Measurements from ENCODE around the gene MAML1.
"Not testable (repeated sequence)": the region's sequence is repeated elsewhere in the genome, so short reads cannot be mapped to it uniquely, and the experiment has no call there.

The MAML1 gene

GRCh38 chr5:179734536-179735164 lies 2.0 kb downstream of the MAML1 start:
- no peak for DNase-seq

- DNase-seq: peak in 2 of 4 experiments; percentile 33 to 45
These were observed 6.1 kb downstream of the MAML1 start for GRCh38 chr5:179738742-179739141.

GRCh38 chr5:179744106-179744505 lies 11.5 kb downstream of the MAML1 start:
- DNase-seq: not testable (repeated sequence)

- no peak for DNase-seq
These were observed 14.2 kb downstream of the MAML1 start for GRCh38 chr5:179746872-179747271.

- DNase-seq: peak in 1 of 4 experiments; percentile 49
These were observed 15.2 kb downstream of the MAML1 start for GRCh38 chr5:179747811-179748210.

GRCh38 chr5:179749857-179750508 lies 17.4 kb downstream of the MAML1 start:
- DNase-seq: no peak

GRCh38 chr5:179753971-179754370 lies 21.3 kb downstream of the MAML1 start:
- DNase-seq: no peak

- no peak for DNase-seq
These were observed 22.4 kb downstream of the MAML1 start for GRCh38 chr5:179755022-179755421.

- DNase-seq: peak; percentile 48 to 83 (median 59)
These were observed 26.3 kb downstream of the MAML1 start for GRCh38 chr5:179758955-179759354.

GRCh38 chr5:179759581-179760551 lies 27.2 kb downstream of the MAML1 start:
- peak in 3 of 4 experiments; percentile 50 to 63 (median 56) for DNase-seq

- peak in 3 of 4 experiments; percentile 57 to 69 (median 60) for DNase-seq
These were observed 29.6 kb downstream of the MAML1 start for GRCh38 chr5:179762079-179762780.

- no peak for DNase-seq
These were observed 30.2 kb downstream of the MAML1 start for GRCh38 chr5:179762781-179763176.

GRCh38 chr5:179763215-179763945 lies 30.8 kb downstream of the MAML1 start:
- DNase-seq: peak; percentile 60 to 76 (median 71)

- DNase-seq: no peak
These were observed 31.4 kb downstream of the MAML1 start for GRCh38 chr5:179764056-179764455.

- DNase-seq: peak; percentile 67 to 81 (median 72)
These were observed 32.8 kb downstream of the MAML1 start for GRCh38 chr5:179765400-179765799.

- DNase-seq: peak; percentile 43 to 70 (median 52)
These were observed 33.6 kb downstream of the MAML1 start for GRCh38 chr5:179766021-179766725.

GRCh38 chr5:179766726-179767455 lies 34.3 kb downstream of the MAML1 start:
- peak in 3 of 4 experiments; percentile 38 to 54 (median 42) for DNase-seq

GRCh38 chr5:179767496-179768100 lies 35.0 kb downstream of the MAML1 start:
- peak in 2 of 4 experiments; percentile 43 to 50 for DNase-seq

- DNase-seq: peak in 1 of 4 experiments; percentile 28
These were observed 35.9 kb downstream of the MAML1 start for GRCh38 chr5:179768326-179769085.
